SU-DHL-6 (cell line): ENCODE results near the gene TENT4B.
"Not testable (repeated sequence)": the region's sequence is repeated elsewhere in the genome, so short reads cannot be mapped to it uniquely, and the experiment has no call there.

Experiments used
- CTCF ChIP-seq: fragments of 200-600 bp; sonication (generic); IDR thresholded peaks from one replicate; pipeline ENCODE4 v1.5.1; 2017; ENCODE audit warnings: antibody characterized with exemption, mild to moderate bottlenecking, low read length, moderate library complexity; ENCODE audit not compliant: insufficient read depth, poor library complexity, severe bottlenecking
- EZH2phosphoT487 ChIP-seq: fragments of 200-600 bp; sonication (generic), shearing (Covaris generic); conservative IDR thresholded peaks from 2 replicates; pipeline ENCODE4 v1.6.1; 2018; ENCODE audit warnings: mild to moderate bottlenecking, antibody characterized with exemption, low read length, moderate library complexity, mixed read lengths

GRCh38 chr16:50132571-50132970, 20.5 kb upstream of the TENT4B start:
- not testable (repeated sequence) for TF ChIP-seq CTCF, EZH2phosphoT487
